HG03025 (cell line): ENCODE measurements around the gene LOXL4.

Experiments
- ATAC-seq: cut with Tn5 transposase; IDR thresholded peaks from one replicate; pipeline ENCODE4 v1.9.1; 2021; ENCODE audit warnings: mild to moderate bottlenecking, moderate library complexity; ENCODE audit not compliant: unreplicated experiment, low FRiP score

LOXL4 gene

GRCh38 chr10:98267894-98268693 is at the start of gene LOXL4:
LOXL4 (minus strand) TSS chr10:98268194; CDS start chr10:98263019, 5,175 bp downstream.
- ATAC-seq: no peak

GRCh38 chr10:98316661-98317060 is 48.7 kb upstream of the LOXL4 start:
- no peak for ATAC-seq

DNA sequence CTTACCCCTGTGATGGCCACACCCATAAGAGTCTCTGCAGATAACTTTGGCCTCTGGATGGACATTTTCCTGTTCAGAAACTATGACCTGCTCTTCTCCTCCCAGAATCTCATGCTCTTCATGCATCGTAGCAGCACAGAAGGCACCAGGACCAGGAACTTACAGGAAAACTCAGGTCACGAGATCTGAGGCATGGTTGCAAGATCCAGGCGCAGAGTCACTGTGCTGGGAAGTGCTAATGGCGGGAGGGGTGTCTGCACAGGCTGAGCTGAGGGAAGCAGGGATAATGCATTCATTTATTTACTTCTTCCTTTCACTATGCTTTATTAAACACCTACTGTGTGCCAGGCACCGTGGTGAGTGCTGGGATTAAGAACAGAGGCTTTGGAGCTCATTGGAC is 48.2 kb upstream of the LOXL4 start:
- ATAC-seq: no peak

DNA sequence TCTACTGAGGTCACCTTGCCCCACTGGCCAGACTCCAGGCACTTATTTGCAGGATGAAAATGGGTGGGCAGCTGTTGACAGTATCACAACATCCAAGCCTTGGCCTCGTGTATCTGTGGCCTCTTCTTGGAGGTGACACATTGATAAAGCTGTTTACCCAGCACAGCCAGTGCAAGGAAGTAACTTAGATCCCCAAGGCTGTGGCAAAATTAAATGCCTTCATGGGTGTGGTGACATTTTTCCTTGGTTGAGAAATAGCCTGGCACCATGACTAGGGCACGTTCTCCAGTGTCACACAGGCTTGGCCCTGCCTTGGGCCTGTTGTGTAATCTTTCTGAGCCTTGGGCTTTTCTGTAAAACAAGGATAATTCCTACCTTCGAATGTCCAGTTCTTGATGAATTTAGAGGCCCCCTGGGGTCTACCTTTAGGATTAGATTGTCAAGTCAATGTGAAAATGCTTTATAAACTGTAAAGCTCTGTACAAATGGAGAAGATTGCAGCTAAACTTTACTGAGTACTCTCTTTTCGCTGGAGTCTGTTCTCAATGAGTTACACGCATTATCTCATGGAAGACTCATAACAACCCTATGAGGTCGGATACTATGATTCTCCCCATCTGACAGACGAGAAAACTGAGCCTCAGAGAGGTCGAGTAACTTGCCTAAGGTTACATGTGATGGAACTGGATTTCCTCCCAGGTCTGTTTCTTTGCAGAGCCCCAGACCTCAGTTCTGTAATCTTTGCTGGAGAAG is 46.7 kb upstream of the LOXL4 start:
- no peak for ATAC-seq

- ATAC-seq: no peak
Observed at GRCh38 chr10:98313598-98313997, 45.6 kb upstream of the LOXL4 start.

DNA sequence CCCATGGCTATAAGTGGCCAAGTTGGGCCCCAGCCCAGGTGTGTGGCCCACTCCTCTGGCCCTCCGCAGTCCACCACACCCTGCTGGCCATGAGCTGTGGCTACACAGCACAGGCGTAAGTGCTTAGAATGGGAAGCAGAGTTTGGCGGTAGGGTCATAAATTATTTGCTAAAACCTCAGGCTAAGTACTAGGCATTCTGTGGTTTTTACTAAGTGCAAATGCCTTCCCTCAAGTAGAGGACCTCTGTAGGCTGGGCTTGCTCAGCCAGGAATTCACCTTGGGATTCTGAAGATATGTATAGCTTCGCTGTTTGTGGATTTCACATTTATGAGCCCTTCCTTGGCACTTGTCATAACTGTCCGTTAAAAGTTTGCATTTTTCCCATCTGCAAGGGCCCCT is 44.8 kb upstream of the LOXL4 start:
- ATAC-seq: no peak

- ATAC-seq: no peak
Observed at GRCh38 chr10:98312349-98312748, 44.4 kb upstream of the LOXL4 start.

- no peak for ATAC-seq
Observed at GRCh38 chr10:98310701-98311100, 42.7 kb upstream of the LOXL4 start.

- ATAC-seq: no peak
Observed at GRCh38 chr10:98309366-98310355, 41.7 kb upstream of the LOXL4 start.

GRCh38 chr10:98308669-98309365 is 40.8 kb upstream of the LOXL4 start:
- ATAC-seq: no peak

GRCh38 chr10:98307916-98308541 is 40.0 kb upstream of the LOXL4 start:
- ATAC-seq: no peak

DNA sequence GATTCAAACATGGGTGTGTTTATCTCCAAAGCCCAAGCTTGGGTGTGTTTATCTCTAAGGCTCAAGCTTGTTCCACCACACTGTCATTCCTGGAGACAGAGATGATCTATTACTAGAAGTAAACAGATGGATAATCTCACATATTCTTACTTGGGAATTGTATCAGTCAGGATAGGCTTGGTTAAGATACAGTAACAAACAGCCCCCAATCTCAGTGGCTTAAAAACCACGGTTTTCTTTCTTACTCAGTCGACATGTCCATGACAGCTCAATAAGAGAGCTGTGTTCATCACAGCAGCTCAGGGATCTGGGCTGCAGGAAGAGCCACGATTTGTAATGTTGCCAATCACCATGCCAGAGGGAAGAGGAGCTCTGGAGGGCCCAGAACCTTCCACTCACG is 38.5 kb upstream of the LOXL4 start:
- no peak for ATAC-seq

DNA sequence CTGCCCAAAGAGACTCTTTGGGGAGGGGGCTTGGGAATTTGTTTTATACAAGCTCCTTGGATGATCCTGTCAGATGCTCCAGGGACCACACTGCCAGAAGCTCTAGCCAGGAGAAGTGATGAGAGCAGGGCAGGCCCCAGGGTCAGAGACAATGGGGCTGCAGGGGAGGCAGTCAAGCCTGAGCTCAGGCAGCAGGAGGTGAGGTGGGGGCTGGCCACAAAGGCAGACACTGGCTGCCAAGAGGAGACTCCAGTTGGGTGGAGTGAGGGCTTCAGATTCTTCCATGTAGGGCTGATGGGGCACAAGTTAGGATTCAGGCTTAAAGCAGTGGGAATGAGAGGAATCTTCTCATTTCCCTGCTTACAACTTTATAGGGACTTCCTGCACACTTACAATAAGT is 35.6 kb upstream of the LOXL4 start:
- no peak for ATAC-seq

DNA sequence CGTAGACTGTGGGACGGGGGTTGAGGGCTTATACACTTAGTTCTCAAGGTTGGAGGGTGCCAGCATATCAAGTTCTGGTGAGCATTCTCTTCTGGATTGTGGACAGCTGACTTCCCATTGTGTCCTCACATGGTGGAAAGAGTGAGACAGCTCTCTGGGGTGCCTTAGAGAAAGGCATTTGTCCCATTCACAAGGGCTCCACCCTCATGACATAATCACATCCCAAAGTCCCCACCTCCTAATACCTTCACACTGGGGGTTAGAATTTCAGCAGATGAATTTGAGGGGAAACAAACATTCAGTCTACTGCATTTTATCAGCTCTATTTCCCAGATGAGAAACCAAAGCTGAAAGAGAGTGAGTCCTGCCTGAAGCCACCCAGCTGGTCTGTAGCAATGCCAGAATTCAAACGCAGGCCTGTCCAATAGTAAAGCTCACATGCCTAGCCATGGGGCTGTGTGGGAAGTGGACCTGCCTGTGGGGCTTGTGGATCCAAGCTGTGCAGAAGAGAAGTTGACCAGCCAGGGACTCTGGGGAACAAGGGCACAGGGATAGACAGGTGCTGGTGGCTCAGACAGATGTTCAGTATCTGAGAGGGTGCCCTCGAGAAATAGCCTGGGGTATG is 34.9 kb upstream of the LOXL4 start:
- ATAC-seq: no peak

DNA sequence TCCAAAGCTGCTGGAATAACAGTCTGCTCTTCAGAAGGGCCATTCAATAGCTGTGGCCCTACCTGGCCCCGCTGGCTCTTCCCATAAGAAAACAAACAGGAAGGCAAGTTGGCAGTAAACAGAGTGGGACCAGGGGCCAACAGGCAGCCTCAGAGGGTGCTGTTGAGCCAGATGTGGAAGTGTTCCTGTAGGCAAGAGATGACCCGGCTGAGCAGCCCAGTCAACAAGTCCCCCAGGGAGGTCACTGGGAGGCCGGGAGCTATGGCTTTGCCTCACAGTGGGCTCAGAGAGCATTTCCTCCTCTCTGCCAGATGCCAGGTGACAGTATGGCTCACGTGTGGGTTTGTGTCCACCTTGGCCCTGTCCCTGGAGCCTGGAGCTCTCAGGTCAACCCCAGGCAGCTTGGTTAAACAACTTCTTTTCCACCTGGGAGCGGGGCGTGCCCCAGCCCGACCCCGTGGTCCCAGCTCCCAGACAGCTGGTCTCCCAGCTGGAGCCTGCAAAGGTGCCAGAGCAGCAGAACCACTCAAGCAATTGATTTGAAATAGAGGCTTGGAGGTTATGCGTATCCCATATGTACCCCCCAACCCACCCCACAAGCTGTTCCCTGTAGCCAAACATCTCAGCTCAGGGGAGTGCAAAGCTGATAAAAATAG is 33.8 kb upstream of the LOXL4 start:
- no peak for ATAC-seq

DNA sequence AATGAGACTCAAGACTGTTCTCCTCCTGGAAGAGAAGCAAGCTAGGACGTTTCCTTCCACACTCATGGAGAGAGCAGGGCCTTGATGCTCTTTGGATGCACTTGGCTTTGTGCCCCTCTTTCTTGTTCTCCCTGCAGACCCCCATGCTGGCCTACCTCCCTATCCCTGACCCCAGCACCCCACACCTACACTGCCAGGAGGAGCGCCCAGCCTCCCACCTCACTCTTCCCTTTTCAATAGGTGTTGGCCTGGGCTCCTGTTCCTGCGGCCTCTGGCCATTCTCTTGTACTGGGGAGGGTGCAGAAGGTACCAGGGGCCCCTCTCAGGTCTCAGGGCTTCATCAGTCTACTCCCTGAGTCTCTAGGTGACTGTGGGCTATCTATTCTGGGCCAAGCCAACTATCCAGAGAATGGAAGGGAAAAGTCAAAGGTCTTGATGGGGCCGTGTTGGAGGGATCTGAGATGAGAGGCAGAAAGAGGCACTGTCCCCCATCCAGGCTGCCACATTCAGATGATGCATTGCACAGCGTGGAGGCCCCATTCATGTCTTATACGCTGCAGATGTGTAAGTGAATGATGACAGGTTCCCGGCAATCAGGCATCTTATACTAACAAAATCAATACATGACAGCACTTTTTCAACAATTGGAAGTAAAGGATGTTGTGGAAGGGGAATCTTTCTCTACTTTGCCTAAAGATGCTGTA is 32.7 kb upstream of the LOXL4 start:
- no peak for ATAC-seq

- ATAC-seq: no peak
Observed at GRCh38 chr10:98299341-98299740, 31.3 kb upstream of the LOXL4 start.

- no peak for ATAC-seq
Observed at GRCh38 chr10:98296524-98296923, 28.5 kb upstream of the LOXL4 start.
